SH-SY5Y (cell line): Measurements from ENCODE around the gene ANKRD65.

Experiments
- GATA2 ChIP-seq: IDR thresholded peaks from 2 replicates; pipeline ENCODE4 v1.6.1; 2011; ENCODE audit warnings: mild to moderate bottlenecking, low read depth, low read length
- GATA3 ChIP-seq: IDR thresholded peaks from 2 replicates; pipeline ENCODE4 v1.6.1; 2011; ENCODE audit warnings: low read depth, mild to moderate bottlenecking, low read length, moderate library complexity

ANKRD65 gene

GRCh38 chr1:1422465-1423244 lies 1.6 kb upstream of the ANKRD65 start:
- TF ChIP-seq GATA2 (no peak), GATA3 (no peak)

GRCh38 chr1:1421907-1422464 lies 910 bp upstream of the ANKRD65 start:
- no peak for TF ChIP-seq GATA2
- no peak for TF ChIP-seq GATA3

- TF ChIP-seq GATA2: no peak
- TF ChIP-seq GATA3: no peak
Measured at GRCh38 chr1:1420654-1421141, 378 bp downstream of the ANKRD65 start.

GRCh38 chr1:1419813-1420653 lies 1.0 kb downstream of the ANKRD65 start:
- TF ChIP-seq GATA2 (no peak), GATA3 (no peak)

- no peak for TF ChIP-seq GATA2
- no peak for TF ChIP-seq GATA3
Measured at GRCh38 chr1:1419363-1419812, 1.7 kb downstream of the ANKRD65 start.

- TF ChIP-seq GATA3 (no peak), GATA2 (no peak)
Measured at GRCh38 chr1:1418464-1419362, 2.4 kb downstream of the ANKRD65 start.

GRCh38 chr1:1415751-1416150 lies 5.3 kb downstream of the ANKRD65 start:
- no peak for TF ChIP-seq GATA2

GRCh38 chr1:1411626-1412025 lies 9.4 kb downstream of the ANKRD65 start:
- no peak for TF ChIP-seq GATA3
- no peak for TF ChIP-seq GATA2

GRCh38 chr1:1407636-1408318 lies 13.3 kb downstream of the ANKRD65 start:
- TF ChIP-seq GATA2: no peak
- no peak for TF ChIP-seq GATA3

GRCh38 chr1:1406821-1407635 lies 14.0 kb downstream of the ANKRD65 start, which contains the start of gene MRPL20:
Gene MRPL20, minus strand, starts transcription at chr1:1407293. Its CDS starts 76 bp downstream, at chr1:1407217.
- TF ChIP-seq GATA3 (no peak), GATA2 (no peak)

GRCh38 chr1:1406101-1406820 lies 14.8 kb downstream of the ANKRD65 start:
- no peak for TF ChIP-seq GATA3
- no peak for TF ChIP-seq GATA2
